Hypothalamus (tissue), 51 donors: ENCODE results near the gene ATG10.
"Not testable (repeated sequence)": the region's sequence is repeated elsewhere in the genome, so short reads cannot be mapped to it uniquely, and the experiment has no call there.

Experiments used
- DNase-seq, 51 donors: peaks; one replicate each; lab custom pipeline; 2025; lab: John Stamatoyannopoulos, UW

The ATG10 gene

DNA sequence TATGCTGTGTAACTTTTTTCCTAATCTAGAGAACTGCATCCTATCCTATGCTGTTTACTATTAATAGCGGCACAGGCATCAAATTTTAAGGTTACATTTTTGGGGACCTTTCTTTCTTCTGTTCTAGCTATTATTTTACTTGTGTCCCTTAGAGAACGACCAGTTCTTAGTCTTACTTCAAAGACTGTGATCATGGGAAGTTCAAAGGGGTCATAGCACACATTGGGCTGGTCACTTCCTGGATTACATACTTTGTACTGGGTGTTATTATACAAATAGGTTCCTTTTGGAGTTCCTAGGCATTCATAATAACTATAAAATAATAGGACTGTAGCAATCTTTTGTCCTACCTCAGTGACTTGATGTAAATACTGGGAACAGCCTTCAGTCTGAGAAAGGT lies 297.5 kb downstream of the ATG10 start:
- not testable (repeated sequence) for DNase-seq

DNA sequence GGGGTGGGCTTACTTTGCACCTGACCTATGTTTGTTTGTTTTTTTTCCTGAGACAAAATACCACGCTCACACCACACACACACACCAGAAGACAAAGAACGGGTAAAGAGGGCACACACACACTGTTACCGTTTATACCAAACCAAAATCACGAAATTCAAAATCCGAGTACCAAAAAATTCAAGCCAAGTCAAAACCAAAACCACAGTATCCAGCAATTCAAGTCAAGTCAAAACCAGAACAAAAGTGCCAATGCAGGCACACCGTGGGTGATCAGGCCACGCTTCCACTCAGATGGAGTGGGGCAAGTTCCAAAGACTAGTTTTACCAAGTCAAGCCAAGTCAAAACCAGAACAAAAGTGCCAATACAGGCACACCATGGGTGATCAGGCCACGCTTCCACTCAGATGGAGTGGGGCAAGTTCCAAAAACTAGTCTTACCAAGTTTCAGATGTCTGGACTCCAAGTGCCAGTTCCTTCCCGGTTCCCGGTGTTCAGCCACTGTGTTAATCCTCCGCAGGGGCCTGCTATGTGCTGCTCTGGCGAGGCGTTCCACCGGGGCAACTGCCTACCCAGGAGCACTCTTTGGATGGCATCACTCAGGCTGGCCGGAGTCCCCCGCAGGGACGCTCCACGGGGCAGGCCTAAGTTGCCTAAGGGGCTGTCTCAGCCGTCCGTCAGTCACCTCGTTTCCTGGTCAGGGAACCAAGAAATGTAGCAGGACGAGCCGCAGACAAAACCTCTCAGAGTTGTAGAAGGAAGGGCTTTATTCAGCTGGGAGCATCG lies 300.9 kb downstream of the ATG10 start:
- DNase-seq: not testable (repeated sequence)

DNA sequence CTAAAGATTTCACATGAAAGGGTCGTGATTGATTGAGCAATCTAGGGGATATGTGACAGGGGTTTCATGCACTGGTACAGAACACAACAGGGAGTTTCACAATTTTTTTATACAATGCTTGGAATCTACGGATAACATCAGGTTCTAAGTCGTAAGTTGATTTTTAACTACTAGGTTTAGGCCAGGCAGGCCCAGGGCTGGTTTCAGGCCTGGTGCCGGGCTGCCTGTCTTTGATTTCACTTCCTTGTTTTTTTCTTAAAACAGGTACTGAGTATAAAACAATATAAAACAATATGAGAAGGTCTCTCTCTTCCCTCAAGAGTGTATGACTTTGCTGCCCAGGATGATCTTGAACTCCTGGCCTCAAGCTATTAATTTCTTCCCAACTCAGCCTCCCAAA lies 301.6 kb downstream of the ATG10 start:
- DNase-seq: not testable (repeated sequence)

GRCh38 chr5:82274343-82275211 lies 302.8 kb downstream of the ATG10 start:
- DNase-seq: no peak

- DNase-seq: no peak
These were observed 303.4 kb downstream of the ATG10 start for GRCh38 chr5:82275216-82275664.

GRCh38 chr5:82276800-82277612 lies 305.2 kb downstream of the ATG10 start:
- DNase-seq: no peak

DNA sequence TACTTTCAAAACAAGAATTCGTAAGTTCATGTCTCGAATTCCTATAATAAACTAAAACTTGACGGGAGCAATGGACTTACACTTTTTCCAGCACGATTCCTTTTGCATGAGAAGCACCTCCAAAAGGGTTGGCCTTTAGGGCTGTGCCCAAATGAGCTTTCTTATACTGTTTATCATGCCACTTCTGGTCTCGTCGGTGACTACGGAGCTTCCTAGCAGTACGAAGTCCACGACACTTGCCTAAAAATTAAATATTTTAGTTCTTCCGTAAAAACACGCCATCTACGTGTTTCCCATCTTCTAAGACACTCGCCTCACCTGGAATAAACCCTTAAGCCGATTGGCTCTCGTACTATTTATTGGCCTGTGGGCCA lies 305.8 kb downstream of the ATG10 start:
- no peak for DNase-seq

GRCh38 chr5:82277987-82278710 lies 306.3 kb downstream of the ATG10 start, which contains the start of gene RPS23:
Gene RPS23, minus strand, starts transcription at chr5:82278354. Its CDS starts 31 bp downstream, at chr5:82278323.
- peak; percentile 47 to 99 (median 88) for DNase-seq

DNA sequence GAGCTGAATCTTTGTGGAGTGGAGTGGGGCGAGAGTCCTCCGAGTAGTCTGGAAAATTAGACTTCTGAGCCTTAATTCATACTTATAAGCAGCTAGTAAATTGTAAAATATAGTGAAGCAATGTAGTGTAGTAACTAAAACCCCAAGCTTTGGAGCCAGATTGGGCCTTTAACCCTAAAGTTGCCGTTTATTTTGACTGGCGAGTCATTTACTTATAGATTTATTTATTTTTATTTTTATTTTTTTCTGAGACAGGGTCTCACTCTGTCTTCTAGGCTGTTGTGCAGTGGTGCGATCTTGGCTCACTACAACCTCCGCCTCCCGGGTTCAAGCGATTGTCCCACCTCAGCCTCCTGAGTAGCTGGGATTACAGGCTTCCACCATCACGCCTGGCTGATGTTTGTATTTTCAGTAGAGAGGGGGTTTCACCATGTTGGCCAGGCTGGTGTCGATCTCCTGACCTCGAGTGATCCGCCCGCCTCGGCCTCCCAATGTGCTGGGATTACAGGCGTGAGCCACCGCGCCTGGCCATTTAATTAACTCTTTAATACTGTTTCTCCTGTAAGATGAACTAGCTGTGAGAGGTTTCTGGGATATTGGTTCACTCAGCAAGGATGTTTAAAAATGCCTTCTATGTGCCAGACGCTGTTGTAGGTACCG lies 307.0 kb downstream of the ATG10 start:
- no peak for DNase-seq

GRCh38 chr5:82283893-82284292 lies 312.1 kb downstream of the ATG10 start:
- no peak for DNase-seq

GRCh38 chr5:82285206-82285605 lies 313.4 kb downstream of the ATG10 start:
- DNase-seq: no peak

DNA sequence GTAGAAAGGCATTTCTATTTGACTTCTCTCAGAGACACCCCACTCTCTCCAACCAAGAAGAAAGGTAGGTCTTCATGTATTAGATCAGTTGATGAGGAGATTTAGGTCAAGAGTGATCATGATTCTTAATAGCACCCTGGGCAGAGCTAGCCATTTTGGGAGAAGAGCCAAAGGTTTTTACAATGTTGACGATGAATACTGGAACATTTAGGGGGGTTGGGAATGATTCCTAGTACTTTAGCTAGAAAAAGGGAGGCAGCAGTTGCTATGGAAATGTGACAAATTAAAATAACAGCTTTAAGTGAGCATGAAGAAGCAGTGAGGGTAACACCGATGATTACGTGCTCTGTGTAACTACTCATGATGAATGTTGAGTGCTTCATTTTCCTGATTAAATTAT lies 315.8 kb downstream of the ATG10 start:
- peak in 1 of 51 donors; percentile 66 for DNase-seq

DNA sequence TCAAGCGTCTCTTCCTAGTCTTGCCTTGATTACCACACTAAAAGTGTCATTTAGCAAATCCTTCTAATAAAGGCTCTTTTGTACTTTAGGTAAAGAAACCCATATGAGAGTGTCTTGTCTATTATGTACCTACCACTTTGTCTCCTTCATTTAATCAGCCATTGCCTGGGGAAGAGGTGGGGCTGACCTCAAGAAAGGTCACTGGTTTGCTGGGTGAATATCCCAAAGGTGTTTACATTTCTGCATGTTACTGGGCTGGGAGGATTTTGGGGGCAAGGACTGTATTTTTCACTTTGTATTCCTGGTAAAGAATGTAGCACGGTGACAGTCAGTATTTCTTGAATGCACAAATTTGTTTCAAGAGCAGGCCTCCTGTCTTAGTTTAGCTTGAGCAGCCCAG lies 318.2 kb downstream of the ATG10 start:
- no peak for DNase-seq

- DNase-seq: no peak
These were observed 319.1 kb downstream of the ATG10 start for GRCh38 chr5:82290908-82291307.

DNA sequence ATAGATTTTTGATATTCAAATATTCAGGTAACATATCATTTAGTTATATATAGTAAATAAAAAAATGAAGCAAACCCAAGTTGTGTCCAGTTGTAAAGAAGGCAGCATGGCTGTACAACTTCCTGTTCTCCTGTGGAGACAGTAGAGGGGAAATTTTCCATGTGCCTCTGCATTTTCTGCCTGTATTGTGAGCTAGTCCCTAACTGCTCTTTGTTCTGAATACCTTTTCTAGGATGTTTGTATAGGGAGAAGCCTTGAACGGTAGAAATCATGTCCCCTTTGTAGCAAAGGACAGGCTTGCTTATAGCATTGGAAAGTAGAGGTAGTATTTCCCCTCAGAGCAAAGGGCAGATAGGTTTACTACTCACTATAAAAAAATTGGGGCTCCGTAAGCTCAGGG lies 319.6 kb downstream of the ATG10 start:
- no peak for DNase-seq

GRCh38 chr5:82295144-82295543 lies 323.3 kb downstream of the ATG10 start:
- DNase-seq: no peak

DNA sequence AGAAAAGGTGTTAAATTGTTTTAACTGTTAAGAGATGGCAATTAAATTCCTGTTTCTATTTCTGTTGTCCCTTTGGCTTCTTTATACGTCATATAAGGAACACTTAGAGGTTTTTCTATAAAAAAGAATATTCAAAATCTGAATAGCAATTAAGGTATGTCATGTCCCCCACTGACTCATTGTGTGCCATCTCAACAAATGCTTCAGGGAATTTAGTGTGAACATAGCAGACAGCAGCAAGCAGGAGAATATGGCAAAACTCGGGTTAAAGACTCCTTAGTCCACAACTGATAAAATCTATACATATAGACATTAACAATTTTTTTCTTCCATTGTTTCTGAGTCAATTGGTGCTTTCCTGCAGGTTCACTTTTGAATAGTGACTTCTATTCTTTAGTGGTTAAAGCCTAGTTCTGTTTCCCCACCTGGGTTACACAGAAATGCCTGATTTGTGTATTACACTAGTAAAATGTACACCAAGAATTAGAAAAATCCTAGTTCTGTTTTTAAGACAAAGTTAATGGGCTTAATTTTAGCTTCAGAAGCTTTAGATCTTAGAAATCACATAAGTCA lies 324.2 kb downstream of the ATG10 start:
- no peak for DNase-seq

DNA sequence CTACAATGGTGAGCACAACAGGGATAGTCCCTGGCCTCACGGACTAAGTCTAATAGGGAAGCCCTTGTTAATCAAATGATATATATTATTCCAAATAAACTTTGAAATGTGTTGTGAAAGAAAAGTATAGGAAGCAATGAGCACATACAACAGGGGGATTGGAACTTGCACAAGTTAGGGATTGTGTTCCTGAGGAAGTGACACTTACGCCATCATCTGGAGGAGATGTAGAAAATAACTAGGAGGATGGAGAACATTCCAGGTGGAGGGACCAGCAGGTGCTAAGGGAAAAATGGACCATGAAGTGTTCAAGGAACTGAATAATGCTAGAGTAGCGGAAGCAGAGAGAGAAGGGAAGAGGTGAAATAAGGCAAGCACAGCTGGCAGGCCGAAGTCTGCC lies 325.1 kb downstream of the ATG10 start:
- DNase-seq: no peak

- no peak for DNase-seq
These were observed 325.9 kb downstream of the ATG10 start for GRCh38 chr5:82297711-82298110.
